HepG2 (cell line): ENCODE results near the gene IL26. TPM values are rescaled to one million over a fixed set of nuclear protein-coding genes. Genes with fewer than 3 reads are reported as not detected.

Experiments
- ATAC-seq: fragments of 200-7000 bp; cut with Tn5 transposase; 3 replicates; pipeline ENCODE4 v1.9.1; 2020; ENCODE audit warnings: mild to moderate bottlenecking, moderate library complexity
- BruUV-seq: library from RNA; stranded (reverse); fragments of 400-500 nt; replicated peaks from 2 replicates; lab custom pipeline; 2021; lab: Mats Ljungman, UMichigan
- CTCF ChIA-PET: fragments of 300-600 bp; formaldehyde crosslinking; extraction: SDS; loops from one replicate; lab custom pipeline; 2021; ENCODE audit warnings: low total read pairs, inconsistent platforms, low intra/inter-chr PET ratio; lab: Yijun Ruan, JAX
- POLR2A ChIA-PET: fragments of 350-600 bp; sonication (Branson Sonifier 250); formaldehyde crosslinking; loops from one replicate; lab custom pipeline; 2020; ENCODE audit warnings: antibody characterized with exemption, inconsistent platforms; lab: Yijun Ruan, JAX
- DNase-seq: peaks from one replicate; pipeline ENCODE4 v3.0.0-alpha.2; 2015; ENCODE audit warnings: low spot score
- FAIRE-seq: peaks from 3 replicates; lab custom pipeline; 2011; peaks lifted over from hg19 to GRCh38; lab: Jason Lieb, UNC
- H2AFZ ChIP-seq: one replicate; pipeline ENCODE4 v1.6.1; 2011; ENCODE audit warnings: low read length, inconsistent platforms
- H3K27ac ChIP-seq: fragments of 300-600 bp; 3 replicates; pipeline ENCODE4 v1.8.0; 2011; ENCODE audit warnings: mixed run types, mild to moderate bottlenecking, mixed read lengths, low read length, inconsistent platforms; ENCODE audit not compliant: insufficient read depth; ENCODE audit errors: extremely low read length
- H3K27me3 ChIP-seq, 2 experiments: fragments of 200-600 bp in 1 of 2; 2 replicates in 1 of 2; 3 replicates in 1 of 2; pipeline versions ENCODE4 v1.6.0 to v1.8.0; 2011; ENCODE audit warnings: low read length in 2 of 2, mild to moderate bottlenecking in 2 of 2, moderate library complexity in 2 of 2, inconsistent platforms in 1 of 2; ENCODE audit not compliant: insufficient read depth in 2 of 2, control insufficient read depth in 1 of 2
- H3K36me3 ChIP-seq, 2 experiments: fragments of 200-600 bp in 1 of 2; replicated peaks in 1 of 2; 2 replicates in 1 of 2; 3 replicates in 1 of 2; pipeline versions ENCODE4 v1.5.1 to v1.8.0; 2011; ENCODE audit warnings: low read length in 2 of 2, inconsistent platforms in 1 of 2; ENCODE audit not compliant: insufficient read depth in 2 of 2, control insufficient read depth in 1 of 2
- H3K4me1 ChIP-seq: 2 replicates; pipeline ENCODE4 v1.5.1; 2012; ENCODE audit warnings: low read length, inconsistent platforms; ENCODE audit not compliant: insufficient read depth
- H3K4me2 ChIP-seq: 2 replicates; pipeline ENCODE4 v1.6.0; 2011; ENCODE audit warnings: low read depth, low read length, inconsistent platforms
- H3K4me3 ChIP-seq, 3 experiments: fragments of 200-600 bp in 1 of 3; sonication (generic), shearing (Covaris generic) in 1 of 3; replicated peaks in 1 of 3; 2 replicates each; pipeline ENCODE4 v1.5.1; 2011 to 2016; ENCODE audit warnings: low read length in 3 of 3, inconsistent platforms in 2 of 3, low read depth in 2 of 3, mild to moderate bottlenecking in 2 of 3, control low read depth in 1 of 3, mixed read lengths in 1 of 3; ENCODE audit not compliant: insufficient read depth in 1 of 3
- H3K79me2 ChIP-seq: one replicate; pipeline ENCODE4 v1.6.1; 2011; ENCODE audit warnings: low read length, inconsistent platforms; ENCODE audit not compliant: insufficient read depth
- H3K9ac ChIP-seq: 2 replicates; pipeline ENCODE4 v1.6.0; 2011; ENCODE audit warnings: mild to moderate bottlenecking, low read depth, low read length, inconsistent platforms; ENCODE audit not compliant: insufficient read depth
- H3K9me3 ChIP-seq: 2 replicates; pipeline ENCODE4 v1.5.1; 2012; ENCODE audit warnings: mild to moderate bottlenecking, low read length
- H4K20me1 ChIP-seq: 2 replicates; pipeline ENCODE4 v1.6.0; 2011; ENCODE audit warnings: inconsistent platforms, mild to moderate bottlenecking, low read length, moderate library complexity; ENCODE audit not compliant: insufficient read depth
- NCOA5 ChIP-seq: sonication (generic); formaldehyde crosslinking; IDR thresholded peaks from 2 replicates; pipeline ENCODE4 v1.4.0; 2020; ENCODE audit warnings: missing genetic modification reagents
- POLR2AphosphoS5 ChIP-seq: IDR thresholded peaks from 2 replicates; pipeline ENCODE4 v1.6.1; 2012; ENCODE audit warnings: low read depth, low read length
- PPARG ChIP-seq: conservative IDR thresholded peaks from 2 replicates; pipeline ENCODE4 v1.6.1; 2016; ENCODE audit warnings: missing biosample characterization, missing genetic modification reagents
- SALL2 ChIP-seq: sonication (generic); formaldehyde crosslinking; IDR thresholded peaks from 2 replicates; pipeline ENCODE4 v1.8.1; 2023; ENCODE audit warnings: mild to moderate bottlenecking, missing genetic modification reagents, inconsistent platforms
- TGIF2 ChIP-seq: IDR thresholded peaks from 2 replicates; pipeline ENCODE4 v1.6.1; 2016; ENCODE audit warnings: control low read depth, missing compliant biosample characterization
- ZNF281 ChIP-seq: sonication (generic); formaldehyde crosslinking; IDR thresholded peaks from 2 replicates; pipeline ENCODE4 v1.4.0; 2020; ENCODE audit warnings: missing genetic modification reagents, borderline replicate concordance
- ZNF572 ChIP-seq: sonication (generic); formaldehyde crosslinking; IDR thresholded peaks from 2 replicates; pipeline ENCODE4 v1.5.1; 2020; ENCODE audit warnings: mild to moderate bottlenecking, missing genetic modification reagents
- ZNF747 ChIP-seq: sonication (generic); formaldehyde crosslinking; IDR thresholded peaks from 2 replicates; pipeline ENCODE4 v1.8.1; 2023; ENCODE audit warnings: missing genetic modification reagents, mild to moderate bottlenecking, borderline replicate concordance
- WGBS: methylation state at CpG from one replicate; pipeline ENCODE4 v1.1.6; 2017; ENCODE audit warnings: low lambda C conversion rate; 5-methylcytosine and 5-hydroxymethylcytosine counted together
- in situ Hi-C: cut with HindIII; loops from 2 replicates; pipeline ENCODE4 v1.10.0; 2017; ENCODE audit warnings: low pct_unique_long_range_greater_than_20kb; ENCODE audit not compliant: extremely low pct_ligation_motif_present
- intact Hi-C: fragments of 100-400 bp; cut with micrococcal nuclease; formaldehyde crosslinking; loops from one replicate; pipeline ENCODE4 v1.10.0; 2022; ENCODE audit not compliant: unreplicated experiment
- polyA plus RNA-seq, 8 experiments: library from polyadenylated mRNA; depleted of rRNA in 3 of 8; stranded (reverse) in 7 of 8; unstranded in 1 of 8; fragments of >200 nt; fragmentation: Illumina TruSeq in 4 of 8; extraction: Trizol in 4 of 8; gene quantifications; 2 replicates each; pipeline versions ENCODE4 v1.2.1 to v1.2.3, GENCODE V29; 2011 to 2016; ENCODE audit warnings: low read depth in 4 of 8, missing spikeins in 1 of 8, mixed read lengths in 1 of 8; ENCODE audit not compliant: insufficient read depth in 1 of 8
- total RNA-seq, 5 experiments: library from RNA; depleted of rRNA; stranded (reverse); fragments of >200 nt; fragmentation: Illumina TruSeq; extraction: Trizol; gene quantifications; 2 replicates each; pipeline ENCODE4 v1.2.3, GENCODE V29; 2016; ENCODE audit warnings: low read depth in 1 of 5
- TF ChIP-seq, protein P1 (sequence below): sonication (generic); formaldehyde crosslinking; IDR thresholded peaks from 2 replicates; pipeline ENCODE4 v1.4.0; 2020; ENCODE audit warnings: missing genetic modification reagents

Gene IL26
- total and polyA plus RNA-seq, 2 of the 13 experiments (the other 11 are each of a cell fraction or from before 2014, with no cell fraction given) = not detected

DNA sequence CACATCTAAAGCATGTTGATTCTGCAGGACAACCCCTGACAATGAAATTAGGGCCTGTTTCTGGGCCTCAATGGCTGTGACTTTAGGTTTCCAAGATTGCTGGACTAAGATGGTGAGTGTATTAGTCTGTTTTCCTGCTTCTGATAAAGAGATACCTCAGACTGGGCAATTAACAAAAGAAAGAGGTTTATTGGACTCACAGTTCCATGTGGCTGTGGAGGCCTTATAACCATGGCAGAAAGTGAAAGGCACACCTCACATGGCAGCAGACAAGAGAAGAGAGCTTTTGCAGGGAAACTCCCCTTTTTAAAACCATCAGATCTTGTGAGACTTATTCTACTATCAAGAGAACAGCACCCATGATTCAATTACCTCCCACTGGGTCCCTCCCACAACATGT is 17.2 kb upstream of the IL26 start:
- Histone ChIP-seq H3K9me3 (no peaks in the 10 kb centered on the region), H3K4me1 (no peaks in the 10 kb centered on the region; the same call in 1 of the 2 replicates), H3K79me2 (no peaks in the 10 kb centered on the region), H3K36me3 (no peaks in the 10 kb centered on the region), H3K4me2 (no peak overlapping the region), H3K27me3 (no peaks in the 10 kb centered on the region), H2AFZ (no peak overlapping the region), H3K27ac (no peak overlapping the region), H4K20me1 (no peaks in the 10 kb centered on the region), H3K4me3 (no peak overlapping the region), H3K9ac (no peak overlapping the region)
- CTCF ChIA-PET = no interaction called here
- BruUV-seq = no TSS peak
- intact Hi-C loops (no loop called here), in situ Hi-C loops (no loop called here)
- no peak for FAIRE-seq
- POLR2A ChIA-PET = no interaction called here
- no peak for DNase-seq
- no peak for ATAC-seq
- TF ChIP-seq SALL2 (CRISPR knock-in tag) (no peak), ZNF281 (CRISPR knock-in tag) (no peak)

DNA sequence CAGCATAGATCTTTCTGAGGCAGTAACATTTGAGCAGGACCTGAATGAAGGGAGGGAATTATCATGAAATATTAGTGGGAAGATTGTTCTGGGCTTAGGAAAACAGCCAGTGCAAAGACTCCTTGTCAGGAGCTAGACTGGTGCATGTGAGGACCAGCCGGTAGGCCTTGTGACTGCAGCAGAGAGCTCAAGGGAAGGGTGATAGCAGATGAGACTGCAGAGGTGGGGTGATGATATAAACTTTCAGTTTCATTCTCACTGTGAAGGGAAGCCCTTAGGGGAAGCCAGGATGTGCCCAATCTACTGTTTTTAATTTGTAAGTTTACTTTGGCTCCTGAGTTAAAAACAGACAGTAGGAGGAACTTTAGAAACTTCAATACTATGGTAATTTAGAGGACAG is 15.4 kb upstream of the IL26 start:
- H2AFZ ChIP-seq = no peak overlapping the region
- CTCF ChIA-PET = no interaction called here
- no peak overlapping the region for H3K4me2 ChIP-seq
- no peaks in the 10 kb centered on the region for H4K20me1 ChIP-seq
- ATAC-seq (no peak), DNase-seq (no peak), FAIRE-seq (no peak)
- no peak overlapping the region for H3K9ac ChIP-seq
- POLR2A ChIA-PET = no interaction called here
- H3K27me3 ChIP-seq = no peaks in the 10 kb centered on the region; a peak in 2 of 5 replicates
- no peaks in the 10 kb centered on the region for H3K36me3 ChIP-seq
- in situ Hi-C loops (no loop called here), intact Hi-C loops (no loop called here)
- H3K27ac ChIP-seq = no peak overlapping the region
- H3K4me1 ChIP-seq = peaks cover 9% of the 10 kb centered on the region
- TF ChIP-seq, protein P1, sequence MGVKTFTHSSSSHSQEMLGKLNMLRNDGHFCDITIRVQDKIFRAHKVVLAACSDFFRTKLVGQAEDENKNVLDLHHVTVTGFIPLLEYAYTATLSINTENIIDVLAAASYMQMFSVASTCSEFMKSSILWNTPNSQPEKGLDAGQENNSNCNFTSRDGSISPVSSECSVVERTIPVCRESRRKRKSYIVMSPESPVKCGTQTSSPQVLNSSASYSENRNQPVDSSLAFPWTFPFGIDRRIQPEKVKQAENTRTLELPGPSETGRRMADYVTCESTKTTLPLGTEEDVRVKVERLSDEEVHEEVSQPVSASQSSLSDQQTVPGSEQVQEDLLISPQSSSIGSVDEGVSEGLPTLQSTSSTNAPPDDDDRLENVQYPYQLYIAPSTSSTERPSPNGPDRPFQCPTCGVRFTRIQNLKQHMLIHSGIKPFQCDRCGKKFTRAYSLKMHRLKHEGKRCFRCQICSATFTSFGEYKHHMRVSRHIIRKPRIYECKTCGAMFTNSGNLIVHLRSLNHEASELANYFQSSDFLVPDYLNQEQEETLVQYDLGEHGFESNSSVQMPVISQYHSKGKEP (CRISPR knock-in tag) = no peak
- TF ChIP-seq PPARG (CRISPR knock-in tag) (no peak), ZNF747 (CRISPR knock-in tag) (no peak), POLR2AphosphoS5 (no peak), ZNF572 (CRISPR knock-in tag) (no peak), NCOA5 (no peak), TGIF2 (CRISPR knock-in tag) (no peak)
- no peaks in the 10 kb centered on the region for H3K79me2 ChIP-seq
- H3K9me3 ChIP-seq = no peaks in the 10 kb centered on the region
- H3K4me3 ChIP-seq = no peak overlapping the region
- BruUV-seq = no TSS peak
- WGBS = 69% methylated on average over 1 of the region's 1 CpG
